Measurements from ENCODE around the gene CDRT4. TPM values are rescaled to one million over a fixed set of nuclear protein-coding genes. Genes with fewer than 3 reads are reported as not detected.

The CDRT4 gene
- polyA plus RNA-seq, 4 donors: 2.6 to 3.9 (median 3.8) TPM

GRCh38 chr17:15436473-15437302, 30.7 kb downstream of the CDRT4 start:
- no peak for DNase-seq (ENCODE audit: low read depth in 4 of 4, low spot score in 3 of 4)

- no peak for DNase-seq (ENCODE audit: low read depth in 4 of 4, low spot score in 3 of 4)
Observed at GRCh38 chr17:15434956-15435355, 32.5 kb downstream of the CDRT4 start.

- DNase-seq (ENCODE audit: low read depth in 4 of 4, low spot score in 3 of 4): no peak
Observed at GRCh38 chr17:15432807-15433611, 34.4 kb downstream of the CDRT4 start.

DNA sequence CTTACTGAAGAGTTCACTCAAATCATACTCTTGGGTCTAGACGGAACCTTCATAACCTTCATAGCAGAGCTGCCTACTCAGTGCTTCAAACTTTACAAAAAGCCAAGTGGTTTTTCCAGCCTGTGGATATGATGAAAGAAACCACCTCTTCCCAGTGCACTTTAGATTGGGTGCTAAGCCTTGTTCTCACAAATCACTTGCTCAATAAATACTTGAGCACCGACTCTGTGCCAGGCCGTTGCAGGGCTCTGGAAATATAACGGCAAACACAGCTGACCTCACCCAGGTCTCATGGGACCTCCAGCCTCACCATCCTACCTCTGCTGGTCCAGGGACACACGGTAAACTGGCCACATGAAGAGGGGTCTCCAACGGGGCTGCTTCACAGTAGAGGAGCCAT, 35.7 kb downstream of the CDRT4 start:
- DNase-seq (ENCODE audit: low read depth in 4 of 4, low spot score in 3 of 4): no peak

- DNase-seq (ENCODE audit: low read depth in 4 of 4, low spot score in 3 of 4): no peak
Observed at GRCh38 chr17:15431196-15431595, 36.2 kb downstream of the CDRT4 start.

DNA sequence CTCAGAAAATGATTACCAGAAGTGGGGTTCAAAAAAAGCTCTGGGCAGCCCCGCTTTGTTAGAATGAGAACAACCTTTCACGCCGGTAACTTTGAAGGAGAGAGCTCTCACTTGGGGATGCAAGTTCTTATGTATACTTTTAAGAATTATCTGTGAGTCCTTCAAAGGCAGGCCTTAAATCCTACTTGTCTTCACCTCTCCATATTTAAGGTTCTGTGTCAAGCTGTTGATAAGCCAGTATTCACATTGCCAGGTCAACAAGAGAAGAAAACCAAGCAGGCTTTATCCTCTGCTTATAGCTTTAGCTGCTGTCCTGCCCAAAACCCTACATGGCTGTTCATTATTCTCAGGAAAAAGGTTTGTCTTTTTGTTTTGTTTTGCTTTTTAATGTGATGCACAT, 42.9 kb downstream of the CDRT4 start:
- no peak for DNase-seq (ENCODE audit: low read depth in 4 of 4, low spot score in 3 of 4)

GRCh38 chr17:15422392-15422965, 44.9 kb downstream of the CDRT4 start:
- DNase-seq (ENCODE audit: low read depth in 4 of 4, low spot score in 3 of 4): no peak

DNA sequence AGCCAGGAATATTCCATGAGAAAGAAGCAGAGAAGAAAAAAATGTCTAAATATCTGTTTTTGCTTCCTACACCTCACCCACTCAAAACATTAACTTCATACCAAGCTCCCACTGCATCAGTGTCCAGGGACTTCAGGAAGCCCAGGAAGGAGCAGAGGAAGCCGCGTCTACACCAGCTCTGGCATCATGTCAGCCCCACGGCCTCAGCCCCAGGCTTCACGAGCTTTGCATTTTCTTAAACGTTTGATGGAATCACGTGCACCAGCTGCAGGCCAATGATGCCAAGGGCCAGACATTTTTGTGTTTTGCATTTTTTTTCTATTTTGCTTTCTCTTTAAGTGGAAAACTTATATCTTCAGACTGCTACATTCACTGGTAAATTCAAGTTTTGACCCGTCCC, 48.6 kb downstream of the CDRT4 start:
- no peak for DNase-seq (ENCODE audit: low read depth in 4 of 4, low spot score in 3 of 4)

GRCh38 chr17:15414532-15415306, 52.7 kb downstream of the CDRT4 start:
- DNase-seq (ENCODE audit: low read depth in 4 of 4, low spot score in 3 of 4): no peak

- no peak for DNase-seq (ENCODE audit: low read depth in 4 of 4, low spot score in 3 of 4)
Observed at GRCh38 chr17:15413101-15413771, 54.2 kb downstream of the CDRT4 start.

DNA sequence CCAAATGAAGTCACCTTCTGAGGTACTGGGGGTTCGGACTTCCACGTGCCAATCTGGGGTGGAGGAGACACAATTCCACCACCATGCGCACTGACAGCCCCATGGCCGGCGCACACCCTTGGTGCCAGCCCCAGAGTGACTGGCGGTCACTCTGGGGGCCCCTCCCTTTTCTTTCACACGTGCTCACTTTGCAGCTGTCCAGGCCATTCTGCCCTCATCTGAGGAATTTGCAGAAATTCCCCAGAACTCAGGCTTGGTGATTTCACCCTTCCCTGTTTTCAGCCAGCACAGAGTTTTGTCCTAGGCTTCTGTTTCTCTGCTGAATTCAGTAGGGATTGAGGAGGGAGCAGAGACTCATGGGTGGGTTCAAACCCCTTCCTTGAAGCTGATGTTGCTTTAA, 54.8 kb downstream of the CDRT4 start:
- no peak for DNase-seq (ENCODE audit: low read depth in 4 of 4, low spot score in 3 of 4)

GRCh38 chr17:15411384-15412198, 55.8 kb downstream of the CDRT4 start:
- DNase-seq (ENCODE audit: low read depth in 4 of 4, low spot score in 3 of 4): no peak

- no peak for DNase-seq (ENCODE audit: low read depth in 4 of 4, low spot score in 3 of 4)
Observed at GRCh38 chr17:15409721-15410250, 57.6 kb downstream of the CDRT4 start.

DNA sequence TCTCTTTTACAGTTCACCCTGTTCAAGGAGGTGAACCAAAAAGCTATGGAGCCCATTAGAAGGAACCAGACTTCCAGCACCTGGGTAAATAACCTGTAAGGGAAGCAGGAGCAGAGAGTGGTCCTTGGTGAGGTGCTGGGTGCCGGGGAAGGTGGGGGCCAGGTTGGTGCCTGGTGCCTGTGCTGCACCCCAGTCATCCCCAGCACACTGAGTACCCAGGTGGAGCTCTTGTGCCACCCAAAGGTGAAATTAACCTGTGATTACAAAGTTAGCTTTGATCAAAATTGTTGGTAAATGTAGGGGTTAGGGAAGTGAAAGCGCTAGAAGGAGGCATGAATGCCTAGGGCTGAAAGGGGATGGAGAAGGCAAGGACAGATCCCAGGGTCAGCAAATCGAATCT, 58.6 kb downstream of the CDRT4 start:
- DNase-seq (ENCODE audit: low read depth in 4 of 4, low spot score in 3 of 4): no peak

- no peak for DNase-seq (ENCODE audit: low read depth in 4 of 4, low spot score in 3 of 4)
Observed at GRCh38 chr17:15406081-15406480, 61.3 kb downstream of the CDRT4 start.

- DNase-seq (ENCODE audit: low read depth in 4 of 4, low spot score in 3 of 4): no peak
Observed at GRCh38 chr17:15405058-15405415, 62.4 kb downstream of the CDRT4 start.

DNA sequence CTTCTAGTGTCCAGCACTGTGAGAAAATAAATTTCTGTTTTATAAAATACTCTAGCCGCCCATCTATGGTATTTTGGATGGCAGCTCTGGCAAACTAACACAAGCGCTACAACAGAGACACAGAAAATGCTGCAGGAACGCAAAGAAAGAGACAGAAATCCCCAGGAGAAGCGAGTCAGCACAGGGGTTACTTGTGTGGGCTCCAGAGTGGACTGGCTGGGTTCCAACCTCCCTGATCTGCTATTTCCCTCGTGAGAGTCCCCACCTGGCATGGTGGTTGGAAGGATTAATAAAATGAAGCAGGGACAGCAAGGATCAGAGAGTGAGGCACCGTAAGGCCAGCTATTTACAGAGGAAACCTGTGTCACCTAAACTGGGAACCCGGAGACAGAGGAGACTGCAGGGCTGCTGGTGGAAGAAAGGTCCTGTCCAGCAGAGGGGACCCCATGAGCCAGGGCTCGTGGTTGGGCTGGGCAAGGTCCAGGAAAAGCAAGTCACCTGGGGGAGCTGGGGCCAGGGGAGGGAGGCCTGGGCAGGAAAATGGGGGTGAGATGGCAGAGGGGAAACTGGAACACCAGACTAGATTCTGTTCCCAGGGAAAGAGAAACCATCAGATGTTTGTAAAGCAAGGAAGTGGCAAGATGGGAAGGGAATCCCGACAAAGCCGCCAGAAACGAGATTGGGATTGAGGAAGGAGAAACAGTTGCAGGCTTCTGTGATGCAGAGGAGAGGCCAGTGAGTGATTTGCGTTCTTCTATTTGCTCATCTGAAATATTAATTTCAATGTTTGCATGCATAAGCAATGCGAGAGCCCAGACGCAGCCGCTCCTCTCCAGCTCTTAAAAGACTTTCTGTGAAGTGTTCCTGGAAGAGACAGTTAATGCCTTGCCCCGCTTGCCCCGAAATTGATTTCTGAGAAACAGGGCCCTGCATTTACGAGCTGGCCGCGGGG, 63.0 kb downstream of the CDRT4 start:
- no peak for DNase-seq (ENCODE audit: low read depth in 4 of 4, low spot score in 3 of 4)

Data from right renal pelvis (tissue), 4 donors.